MM.1S (cell line): Measurements from ENCODE around the gene ANKRD10.

Experiments
- DNase-seq: peaks from one replicate; pipeline ENCODE4 v3.0.0-alpha.2; 2015
- H2AFZ ChIP-seq: fragments of 300-600 bp; sonication (generic); 2 replicates; pipeline ENCODE4 v1.6.0; 2016; ENCODE audit warnings: antibody characterized with exemption, low read length
- H3F3A ChIP-seq: fragments of 300-600 bp; sonication (generic); 2 replicates; pipeline ENCODE4 v1.6.1; 2016; ENCODE audit warnings: mild to moderate bottlenecking, antibody characterized with exemption, low read length, moderate library complexity, mixed read lengths; ENCODE audit not compliant: insufficient read depth
- H3K27ac ChIP-seq: fragments of 300-600 bp; sonication (generic); 2 replicates; pipeline ENCODE4 v1.5.1; 2016; ENCODE audit warnings: mild to moderate bottlenecking, low read length
- H3K27me3 ChIP-seq: fragments of 300-600 bp; sonication (generic); replicated peaks from 2 replicates; pipeline ENCODE4 v1.6.0; 2016; ENCODE audit warnings: low read length; ENCODE audit not compliant: insufficient read depth
- H3K36me3 ChIP-seq: fragments of 300-600 bp; sonication (generic); replicated peaks from 2 replicates; pipeline ENCODE4 v1.6.1; 2016; ENCODE audit warnings: mild to moderate bottlenecking, low read length, mixed read lengths; ENCODE audit not compliant: insufficient read depth
- H3K4me1 ChIP-seq: fragments of 300-600 bp; sonication (generic); 2 replicates; pipeline ENCODE4 v1.6.1; 2016; ENCODE audit warnings: low read length, mixed read lengths
- H3K4me2 ChIP-seq: fragments of 300-600 bp; sonication (generic); 2 replicates; pipeline ENCODE4 v1.6.0; 2016; ENCODE audit warnings: low read depth, low read length
- H3K4me3 ChIP-seq: fragments of 300-600 bp; sonication (generic); 2 replicates; pipeline ENCODE4 v1.5.1; 2016; ENCODE audit warnings: low read length, mixed read lengths
- H3K79me2 ChIP-seq: fragments of 300-600 bp; sonication (generic); 2 replicates; pipeline ENCODE4 v1.6.1; 2016; ENCODE audit warnings: mixed run types, low read length, mixed read lengths
- H3K9ac ChIP-seq: fragments of 300-600 bp; sonication (generic); 2 replicates; pipeline ENCODE4 v1.6.1; 2016; ENCODE audit warnings: low read length, mixed read lengths
- H3K9me2 ChIP-seq: fragments of 300-600 bp; sonication (generic); replicated peaks from 2 replicates; pipeline ENCODE4 v1.6.1; 2016; ENCODE audit warnings: mild to moderate bottlenecking, low read length, mixed read lengths; ENCODE audit not compliant: insufficient read depth
- H3K9me3 ChIP-seq: fragments of 300-600 bp; sonication (generic); replicated peaks from 2 replicates; pipeline ENCODE4 v1.6.1; 2016; ENCODE audit warnings: mild to moderate bottlenecking, low read length, mixed read lengths; ENCODE audit not compliant: insufficient read depth
- H4K20me1 ChIP-seq: fragments of 300-600 bp; sonication (generic); 2 replicates; pipeline ENCODE4 v1.6.1; 2016; ENCODE audit warnings: mild to moderate bottlenecking, low read length, moderate library complexity, mixed read lengths; ENCODE audit not compliant: insufficient read depth
- EZH2 ChIP-seq: fragments of 300-600 bp; sonication (generic); optimal IDR thresholded peaks from 2 replicates; pipeline ENCODE3; 2017; ENCODE audit warnings: low read depth, mild to moderate bottlenecking, antibody characterized with exemption, low read length, mixed read lengths
- EZH2phosphoT487 ChIP-seq: fragments of 300-600 bp; sonication (generic); IDR thresholded peaks from 2 replicates; pipeline ENCODE4 v1.6.1; 2018; ENCODE audit warnings: antibody characterized with exemption, low read length
- TF ChIP-seq, protein P1 (sequence below): fragments of 300-600 bp; sonication (generic); IDR thresholded peaks from 2 replicates; pipeline ENCODE4 v1.5.1; 2016; ENCODE audit warnings: antibody characterized with exemption, low read length, mixed read lengths

The ANKRD10 gene

GRCh38 chr13:110860983-110861382 is 53.9 kb downstream of the ANKRD10 start:
- H3K9me2 ChIP-seq: no peaks in the 10 kb centered on the region
- no peaks in the 10 kb centered on the region for H3F3A ChIP-seq
- H3K27me3 ChIP-seq: no peaks in the 10 kb centered on the region
- no peak overlapping the region for H2AFZ ChIP-seq
- H3K36me3 ChIP-seq: no peaks in the 10 kb centered on the region
- DNase-seq: no peak
- no peak overlapping the region for H3K4me3 ChIP-seq
- no peak overlapping the region for H3K27ac ChIP-seq
- no peaks in the 10 kb centered on the region for H4K20me1 ChIP-seq
- H3K9ac ChIP-seq: no peak overlapping the region
- no peaks in the 10 kb centered on the region for H3K79me2 ChIP-seq
- no peaks in the 10 kb centered on the region for H3K9me3 ChIP-seq
- 0 out of 2 replicates have a peak, but pooled peaks cover 6% of the 10 kb centered on the region for H3K4me1 ChIP-seq
- TF ChIP-seq EZH2 (no peak), EZH2phosphoT487 (no peak)
- TF ChIP-seq, protein P1, sequence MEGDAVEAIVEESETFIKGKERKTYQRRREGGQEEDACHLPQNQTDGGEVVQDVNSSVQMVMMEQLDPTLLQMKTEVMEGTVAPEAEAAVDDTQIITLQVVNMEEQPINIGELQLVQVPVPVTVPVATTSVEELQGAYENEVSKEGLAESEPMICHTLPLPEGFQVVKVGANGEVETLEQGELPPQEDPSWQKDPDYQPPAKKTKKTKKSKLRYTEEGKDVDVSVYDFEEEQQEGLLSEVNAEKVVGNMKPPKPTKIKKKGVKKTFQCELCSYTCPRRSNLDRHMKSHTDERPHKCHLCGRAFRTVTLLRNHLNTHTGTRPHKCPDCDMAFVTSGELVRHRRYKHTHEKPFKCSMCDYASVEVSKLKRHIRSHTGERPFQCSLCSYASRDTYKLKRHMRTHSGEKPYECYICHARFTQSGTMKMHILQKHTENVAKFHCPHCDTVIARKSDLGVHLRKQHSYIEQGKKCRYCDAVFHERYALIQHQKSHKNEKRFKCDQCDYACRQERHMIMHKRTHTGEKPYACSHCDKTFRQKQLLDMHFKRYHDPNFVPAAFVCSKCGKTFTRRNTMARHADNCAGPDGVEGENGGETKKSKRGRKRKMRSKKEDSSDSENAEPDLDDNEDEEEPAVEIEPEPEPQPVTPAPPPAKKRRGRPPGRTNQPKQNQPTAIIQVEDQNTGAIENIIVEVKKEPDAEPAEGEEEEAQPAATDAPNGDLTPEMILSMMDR: no peak
- H3K4me2 ChIP-seq: no peak overlapping the region

- no peak overlapping the region for H3K4me3 ChIP-seq
- H3K27ac ChIP-seq: no peak overlapping the region
- H3K4me1 ChIP-seq: 0 out of 2 replicates have a peak, but pooled peaks cover 6% of the 10 kb centered on the region
- H3K36me3 ChIP-seq: no peaks in the 10 kb centered on the region
- H3K9me3 ChIP-seq: no peaks in the 10 kb centered on the region
- no peaks in the 10 kb centered on the region for H3K79me2 ChIP-seq
- no peaks in the 10 kb centered on the region for H3K9me2 ChIP-seq
- H3K27me3 ChIP-seq: no peaks in the 10 kb centered on the region
- TF ChIP-seq, protein P1: no peak
- no peak for TF ChIP-seq EZH2
- no peak for TF ChIP-seq EZH2phosphoT487
- no peaks in the 10 kb centered on the region for H4K20me1 ChIP-seq
- DNase-seq: peak; percentile 68
- no peak overlapping the region for H3K4me2 ChIP-seq
- H3F3A ChIP-seq: no peaks in the 10 kb centered on the region
- H3K9ac ChIP-seq: no peak overlapping the region
- no peak overlapping the region for H2AFZ ChIP-seq
Measured at GRCh38 chr13:110856942-110857835, 57.7 kb downstream of the ANKRD10 start.

DNA sequence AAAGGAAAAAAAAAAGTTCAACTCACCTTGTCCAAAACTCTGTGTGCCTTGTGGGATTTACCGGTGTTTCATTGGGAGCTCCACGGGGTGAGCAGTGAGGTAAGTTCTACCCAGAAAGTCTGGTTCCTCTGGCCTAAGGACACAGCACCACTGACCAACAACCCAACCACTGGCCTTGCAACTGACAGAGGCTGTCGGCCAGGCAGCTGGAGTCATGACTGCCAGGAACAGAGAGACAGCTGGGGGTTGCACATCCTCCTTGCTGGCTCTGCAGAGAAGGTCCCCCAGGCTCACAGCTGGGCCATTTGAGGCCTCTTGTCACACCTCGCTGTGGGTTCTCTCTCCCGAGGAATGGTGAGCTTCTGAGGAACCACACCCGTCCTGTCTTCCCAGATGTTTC is 59.5 kb downstream of the ANKRD10 start:
- no peak overlapping the region for H3K4me2 ChIP-seq
- 0 out of 2 replicates have a peak, but pooled peaks cover 6% of the 10 kb centered on the region for H3K4me1 ChIP-seq

More for the DNA sequence above, 59.5 kb downstream of the ANKRD10 start:
- no peaks in the 10 kb centered on the region for H3K9me2 ChIP-seq
- H4K20me1 ChIP-seq: no peaks in the 10 kb centered on the region
- no peak overlapping the region for H3K27ac ChIP-seq
- no peaks in the 10 kb centered on the region for H3K9me3 ChIP-seq
- DNase-seq: peak; percentile 21
- TF ChIP-seq EZH2: no peak
- TF ChIP-seq, protein P1: no peak
- no peak for TF ChIP-seq EZH2phosphoT487
- H3F3A ChIP-seq: no peaks in the 10 kb centered on the region
- H3K9ac ChIP-seq: no peak overlapping the region
- H3K27me3 ChIP-seq: no peaks in the 10 kb centered on the region
- H3K36me3 ChIP-seq: no peaks in the 10 kb centered on the region
- no peaks in the 10 kb centered on the region for H3K79me2 ChIP-seq
- no peak overlapping the region for H2AFZ ChIP-seq
- H3K4me3 ChIP-seq: no peak overlapping the region
